Pulmonary artery endothelial cell (primary cell): ENCODE measurements around the gene CACNB3. TPM values are rescaled to one million over a fixed set of nuclear protein-coding genes. Genes with fewer than 3 reads are reported as not detected.

Source experiments
- DNase-seq: peaks from one replicate; pipeline ENCODE4 v3.0.0-alpha.2; 2011; ENCODE audit warnings: low read depth, low spot score
- total RNA-seq: library from RNA; depleted of rRNA; stranded (reverse); fragments of >200 nt; gene quantifications from 2 replicates; pipeline ENCODE4 v1.2.3, GENCODE V29; 2014

The CACNB3 gene
- 18.7 and 20.9 TPM in 2 replicates for total RNA-seq

- no peak for DNase-seq
Measured at GRCh38 chr12:48817873-48818830, at the start of gene CACNB3. Gene CACNB3, plus strand, starts transcription at chr12:48818496. Its CDS starts 434 bp downstream, at chr12:48818930.

- DNase-seq, result no peak
Measured at GRCh38 chr12:48768736-48769135, 49.6 kb upstream of the CACNB3 start.

- DNase-seq, result no peak
Measured at GRCh38 chr12:48770756-48771155, 47.5 kb upstream of the CACNB3 start.

- DNase-seq, result no peak
Measured at GRCh38 chr12:48771588-48772112, 46.6 kb upstream of the CACNB3 start.

- DNase-seq, result no peak
Measured at GRCh38 chr12:48773686-48774085, 44.6 kb upstream of the CACNB3 start.

- DNase-seq, result no peak
Measured at GRCh38 chr12:48774516-48774915, 43.8 kb upstream of the CACNB3 start.

- no peak for DNase-seq
Measured at GRCh38 chr12:48775299-48775698, 43.0 kb upstream of the CACNB3 start.

- DNase-seq, result no peak
Measured at GRCh38 chr12:48775991-48776649, 42.2 kb upstream of the CACNB3 start.

- no peak for DNase-seq
Measured at GRCh38 chr12:48776956-48777355, 41.3 kb upstream of the CACNB3 start.

- DNase-seq, result no peak
Measured at GRCh38 chr12:48777501-48778400, 40.5 kb upstream of the CACNB3 start.

- DNase-seq, result peak; percentile 58
Measured at GRCh38 chr12:48779869-48780268, 38.4 kb upstream of the CACNB3 start.

- DNase-seq, result no peak
Measured at GRCh38 chr12:48780381-48781025, 37.8 kb upstream of the CACNB3 start.

- DNase-seq, result no peak
Measured at GRCh38 chr12:48781750-48782456, 36.4 kb upstream of the CACNB3 start.

- no peak for DNase-seq
Measured at GRCh38 chr12:48782457-48783395, 35.6 kb upstream of the CACNB3 start.

GRCh38 chr12:48783432-48783831 is 34.9 kb upstream of the CACNB3 start:
- DNase-seq, result no peak

GRCh38 chr12:48786591-48787544 is 31.4 kb upstream of the CACNB3 start:
- no peak for DNase-seq

- DNase-seq, result no peak
Measured at GRCh38 chr12:48787791-48788523, 30.3 kb upstream of the CACNB3 start.
